Calu3 (cell line): Measurements from ENCODE around the gene PTPMT1. TPM values are rescaled to one million over a fixed set of nuclear protein-coding genes. Genes with fewer than 3 reads are reported as not detected.

Experiments used
- BruUV-seq: library from RNA; stranded (reverse); fragments of 400-500 nt; replicated peaks from 2 replicates; lab custom pipeline; 2021; lab: Mats Ljungman, UMichigan
- CTCF ChIA-PET: fragments of 300-600 bp; sonication (Branson Sonifier 250); formaldehyde crosslinking; loops from one replicate; lab custom pipeline; 2022; ENCODE audit warnings: antibody characterized with exemption; lab: Charles Lee
- DNase-seq: peaks from one replicate; pipeline ENCODE4 v3.0.0; 2022
- H3K27ac Mint-ChIP-seq: one replicate; pipeline ENCODE4 v1.8.0; 2022; ENCODE audit warnings: mixed read lengths; ENCODE audit not compliant: unreplicated experiment
- H3K27me3 Mint-ChIP-seq: one replicate; pipeline ENCODE4 v1.8.0; 2022; ENCODE audit warnings: mixed read lengths; ENCODE audit not compliant: unreplicated experiment
- H3K36me3 Mint-ChIP-seq: one replicate; pipeline ENCODE4 v1.8.0; 2022; ENCODE audit warnings: mild to moderate bottlenecking, moderate library complexity, mixed read lengths; ENCODE audit not compliant: insufficient read depth, unreplicated experiment
- H3K4me1 Mint-ChIP-seq: one replicate; pipeline ENCODE4 v1.8.0; 2022; ENCODE audit warnings: mild to moderate bottlenecking, low read depth, mixed read lengths; ENCODE audit not compliant: unreplicated experiment
- H3K4me3 Mint-ChIP-seq: one replicate; pipeline ENCODE4 v1.8.0; 2022; ENCODE audit warnings: mild to moderate bottlenecking, low read depth, moderate library complexity, mixed read lengths; ENCODE audit not compliant: unreplicated experiment
- H3K9me3 Mint-ChIP-seq: one replicate; pipeline ENCODE4 v1.8.0; 2022; ENCODE audit warnings: low read depth, mixed read lengths; ENCODE audit not compliant: unreplicated experiment
- CTCF ChIP-seq: fragments of 200-600 bp; IDR thresholded peaks from one replicate; pipeline ENCODE4 v1.8.0; 2022; ENCODE audit warnings: antibody characterized with exemption; ENCODE audit not compliant: unreplicated experiment
- intact Hi-C: fragments of 100-400 bp; cut with micrococcal nuclease; formaldehyde crosslinking; loops from one replicate; pipeline ENCODE4 v1.10.0; 2022; ENCODE audit not compliant: unreplicated experiment
- total RNA-seq: library from RNA; stranded (reverse); gene quantifications from 2 replicates; pipeline ENCODE4 v1.2.3, GENCODE V29; 2022

Gene PTPMT1
- total RNA-seq, 1 experiment from 2014 or later: 49.7 TPM

GRCh38 chr11:47571357-47571729 lies 5.9 kb downstream of the PTPMT1 start:
- BruUV-seq: no TSS peak
- peaks cover 27% of the 10 kb centered on the region for H3K36me3 Mint-ChIP-seq
- H3K4me3 Mint-ChIP-seq: no peak overlapping the region
- H3K27ac Mint-ChIP-seq: no peak overlapping the region
- no peak for DNase-seq
- no peaks in the 10 kb centered on the region for H3K27me3 Mint-ChIP-seq
- intact Hi-C loops: no loop called here
- CTCF ChIA-PET: interaction anchor here (0.6 kb wide), 1 partner anchor 59 kb away, joined by 3 read pairs; no protein-coding TSS in a partner anchor
- H3K4me1 Mint-ChIP-seq: no peaks in the 10 kb centered on the region
- H3K9me3 Mint-ChIP-seq: no peaks in the 10 kb centered on the region
- no peak for TF ChIP-seq CTCF

GRCh38 chr11:47571895-47572294 lies 6.5 kb downstream of the PTPMT1 start:
- TF ChIP-seq CTCF: no peak
- no peaks in the 10 kb centered on the region for H3K9me3 Mint-ChIP-seq
- CTCF ChIA-PET: no interaction called here
- peaks cover 30% of the 10 kb centered on the region for H3K36me3 Mint-ChIP-seq
- no peak overlapping the region for H3K27ac Mint-ChIP-seq
- intact Hi-C loops: no loop called here
- DNase-seq: no peak
- no peaks in the 10 kb centered on the region for H3K4me1 Mint-ChIP-seq
- BruUV-seq: TSS peak; percentile 16
- no peaks in the 10 kb centered on the region for H3K27me3 Mint-ChIP-seq
- H3K4me3 Mint-ChIP-seq: no peak overlapping the region

GRCh38 chr11:47572715-47573255 lies 7.4 kb downstream of the PTPMT1 start:
- H3K4me1 Mint-ChIP-seq: no peaks in the 10 kb centered on the region
- DNase-seq: no peak
- H3K9me3 Mint-ChIP-seq: no peaks in the 10 kb centered on the region
- H3K27ac Mint-ChIP-seq: no peak overlapping the region
- intact Hi-C loops: no loop called here
- peaks cover 39% of the 10 kb centered on the region for H3K36me3 Mint-ChIP-seq
- H3K4me3 Mint-ChIP-seq: no peak overlapping the region
- CTCF ChIA-PET: no interaction called here
- BruUV-seq: no TSS peak
- H3K27me3 Mint-ChIP-seq: no peaks in the 10 kb centered on the region
- TF ChIP-seq CTCF: no peak

- no TSS peak for BruUV-seq
- H3K4me3 Mint-ChIP-seq: no peak overlapping the region
Measured at GRCh38 chr11:47573321-47573720, 7.9 kb downstream of the PTPMT1 start.

More at GRCh38 chr11:47573321-47573720, 7.9 kb downstream of the PTPMT1 start:
- no peaks in the 10 kb centered on the region for H3K9me3 Mint-ChIP-seq
- no peaks in the 10 kb centered on the region for H3K27me3 Mint-ChIP-seq
- no peak for DNase-seq
- CTCF ChIA-PET: no interaction called here
- no peak for TF ChIP-seq CTCF
- intact Hi-C loops: no loop called here
- H3K27ac Mint-ChIP-seq: no peak overlapping the region
- no peaks in the 10 kb centered on the region for H3K4me1 Mint-ChIP-seq
- H3K36me3 Mint-ChIP-seq: peaks cover 44% of the 10 kb centered on the region
